NB4 (cell line): ENCODE results near the gene CSF3.

Experiments
- DNase-seq: peaks from one replicate; pipeline ENCODE4 v3.0.0; 2010; ENCODE audit warnings: low read depth
- H3K4me3 ChIP-seq: one replicate; pipeline ENCODE4 v1.5.1; 2011; ENCODE audit warnings: mild to moderate bottlenecking, low read depth, low read length, moderate library complexity
- CTCF ChIP-seq: IDR thresholded peaks from one replicate; pipeline ENCODE4 v1.5.1; 2012; ENCODE audit warnings: low read depth, low read length
- MAX ChIP-seq: IDR thresholded peaks from 2 replicates; pipeline ENCODE4 v1.6.1; 2011; ENCODE audit warnings: low read depth, low read length
- MYC ChIP-seq: IDR thresholded peaks from 2 replicates; pipeline ENCODE4 v1.6.1; 2011; ENCODE audit warnings: low read depth, low read length
- POLR2A ChIP-seq: IDR thresholded peaks from 2 replicates; pipeline ENCODE4 v1.6.1; 2011; ENCODE audit warnings: mild to moderate bottlenecking; ENCODE audit not compliant: insufficient read length; ENCODE audit errors: extremely low read depth

CSF3 gene

DNA sequence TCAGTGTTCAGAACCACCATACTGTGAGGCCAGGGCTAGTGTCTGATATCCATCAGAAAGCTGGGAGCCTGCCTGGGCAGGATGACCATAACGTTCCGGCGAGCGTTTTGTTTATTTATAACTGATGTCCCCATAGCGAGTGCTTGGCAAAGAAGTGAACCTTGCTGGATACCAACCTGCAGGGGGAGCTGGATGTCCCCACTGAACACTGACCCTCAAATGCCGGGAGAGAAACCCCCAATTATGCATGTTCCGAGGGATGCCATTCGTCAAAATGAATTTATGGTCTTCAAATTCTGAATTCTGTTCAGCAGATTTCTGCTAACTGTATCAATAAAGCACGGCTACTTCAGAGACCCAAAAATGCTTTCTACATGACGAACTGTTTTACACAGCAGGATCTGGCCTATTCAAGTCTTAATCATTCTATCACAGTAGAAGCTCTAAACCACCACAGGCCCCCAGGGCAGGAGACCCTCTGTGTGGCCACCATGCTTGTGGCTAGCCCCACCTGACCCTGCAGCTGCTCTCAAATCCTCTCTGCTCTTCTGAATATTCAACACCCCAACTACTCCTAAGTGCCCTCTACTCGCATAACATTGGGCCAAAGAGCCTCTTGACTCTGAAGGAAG is 23.8 kb downstream of the CSF3 start:
- DNase-seq: peak; percentile 44
- peak; percentile 58 for TF ChIP-seq CTCF
- TF ChIP-seq MYC: no peak
- no peak for TF ChIP-seq MAX
- no peak for TF ChIP-seq POLR2A

GRCh38 chr17:40041196-40041595 is 26.0 kb downstream of the CSF3 start:
- H3K4me3 ChIP-seq: no peak overlapping the region
- DNase-seq: no peak
- TF ChIP-seq MYC (no peak), CTCF (no peak), POLR2A (no peak), MAX (no peak)

More for the DNA sequence above, 23.8 kb downstream of the CSF3 start:
- H3K4me3 ChIP-seq: no peak overlapping the region

GRCh38 chr17:40056379-40057015 is 41.3 kb downstream of the CSF3 start:
- no peak for TF ChIP-seq POLR2A
- no peak for TF ChIP-seq MYC
- TF ChIP-seq CTCF: no peak
- TF ChIP-seq MAX: no peak
- no peak for DNase-seq
- no peak overlapping the region for H3K4me3 ChIP-seq

DNA sequence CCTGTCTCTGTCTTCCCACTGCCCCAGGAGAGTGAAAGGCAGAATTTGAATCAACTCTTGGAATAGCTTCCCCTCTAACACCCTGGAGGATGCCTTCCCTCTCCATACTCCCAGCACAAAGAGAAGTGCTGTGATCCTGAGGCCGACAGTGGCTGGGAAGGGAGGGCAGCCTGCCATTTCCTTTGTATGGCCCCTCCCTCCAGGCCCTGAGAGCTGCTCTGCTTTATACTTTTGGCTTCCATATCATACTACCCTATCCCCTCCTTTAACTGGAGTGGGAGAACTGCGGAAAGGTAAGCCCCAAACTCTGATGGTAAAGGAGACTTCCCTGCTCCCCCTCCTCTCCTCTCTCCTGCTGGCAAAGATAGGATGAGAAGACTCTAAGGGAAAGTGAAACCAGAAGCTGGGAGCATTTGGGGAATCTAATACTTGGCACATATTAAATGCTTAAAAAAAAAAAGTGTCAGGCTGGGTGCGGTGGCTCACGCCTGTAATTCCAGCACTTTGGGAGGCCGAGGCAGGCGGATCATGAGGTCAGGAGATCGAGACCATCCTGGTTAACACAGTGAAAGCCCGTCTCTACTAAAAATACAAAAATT is 43.0 kb downstream of the CSF3 start:
- no peak overlapping the region for H3K4me3 ChIP-seq
- no peak for DNase-seq
- TF ChIP-seq CTCF (no peak), POLR2A (no peak), MAX (no peak), MYC (no peak)

- H3K4me3 ChIP-seq: no peak overlapping the region
- no peak for TF ChIP-seq MYC
- no peak for TF ChIP-seq POLR2A
- TF ChIP-seq MAX: no peak
- TF ChIP-seq CTCF: no peak
- no peak for DNase-seq
These were observed 43.6 kb downstream of the CSF3 start for GRCh38 chr17:40058865-40059264.
